Muscle of back (tissue), 11 donors: Measurements from ENCODE around the gene FCHSD1. TPM values are rescaled to one million over a fixed set of nuclear protein-coding genes. Genes with fewer than 3 reads are reported as not detected.
"Not testable (repeated sequence)": the region's sequence is repeated elsewhere in the genome, so short reads cannot be mapped to it uniquely, and the experiment has no call there.

ENCODE experiments used
- DNase-seq, 3 donors: peaks; one replicate each; pipeline versions ENCODE4 v3.0.0 to v3.0.0-alpha.2; 2013
- polyA plus RNA-seq, 10 donors: library from polyadenylated mRNA; unstranded; fragments of 120-200 nt; gene quantifications; one replicate each; pipeline ENCODE4 v1.2.1, GENCODE V29; 2013; ENCODE audit not compliant: insufficient read length in 10 of 10

The FCHSD1 gene
- polyA plus RNA-seq, 10 donors, result 3.6 to 11.5 (median 8.0) TPM

DNA sequence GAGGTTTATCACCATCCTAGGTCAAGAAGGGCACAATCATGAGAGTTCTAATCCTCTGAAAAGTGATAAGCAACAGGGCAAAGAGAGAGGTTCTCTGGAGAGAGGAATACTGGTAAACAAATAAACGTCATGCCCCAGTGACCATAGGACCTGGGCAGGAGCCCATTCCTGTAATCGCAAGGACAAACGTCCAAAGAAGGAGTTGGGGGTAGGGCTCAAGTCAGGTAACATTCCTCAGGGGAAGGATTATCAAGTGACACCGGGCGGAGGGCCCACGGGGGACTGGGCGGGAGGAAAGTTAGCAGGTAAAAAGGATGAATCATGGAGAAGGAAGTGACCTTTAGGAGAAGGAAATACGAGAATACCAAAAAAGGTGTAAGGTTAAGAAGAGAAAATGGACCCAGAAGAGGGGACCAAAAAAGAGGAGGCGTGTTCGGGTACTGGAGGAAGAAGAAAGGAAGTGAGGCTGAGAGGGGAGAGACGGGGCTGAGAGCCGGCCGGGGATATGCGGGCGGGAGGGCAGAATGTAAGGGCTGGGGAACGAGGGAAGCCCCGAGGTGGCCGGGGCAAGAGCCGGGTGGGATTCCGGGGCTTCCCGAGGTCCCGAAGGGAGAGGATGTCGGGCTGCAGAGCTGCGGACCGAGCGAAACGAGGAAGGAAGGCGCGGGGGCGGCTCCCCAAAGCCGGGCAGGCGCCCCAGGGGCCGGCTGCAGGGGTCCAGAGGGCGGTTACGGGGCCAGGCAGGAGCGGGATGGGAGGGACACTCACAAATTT is 33.0 kb downstream of the FCHSD1 start:
- DNase-seq, result peak in 2 of 3 donors; percentile 46 to 71

DNA sequence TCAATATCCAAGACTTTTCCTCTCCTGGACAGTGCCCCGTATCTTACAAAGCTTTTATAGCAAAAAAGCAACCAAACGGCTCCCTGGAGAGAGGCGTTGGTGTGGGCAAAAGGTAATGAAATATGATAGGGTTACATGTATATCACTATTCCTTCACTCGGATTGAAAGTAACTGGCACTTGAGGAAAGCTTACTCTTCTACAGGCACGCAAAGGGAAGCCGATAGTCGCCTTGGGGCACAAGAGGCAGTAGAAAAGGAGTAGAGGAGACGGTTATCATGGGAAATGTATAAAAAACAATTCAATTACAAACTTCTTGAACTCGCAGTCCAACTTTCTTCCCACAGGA is 33.6 kb downstream of the FCHSD1 start:
- DNase-seq, result peak in 1 of 3 donors; percentile 32

DNA sequence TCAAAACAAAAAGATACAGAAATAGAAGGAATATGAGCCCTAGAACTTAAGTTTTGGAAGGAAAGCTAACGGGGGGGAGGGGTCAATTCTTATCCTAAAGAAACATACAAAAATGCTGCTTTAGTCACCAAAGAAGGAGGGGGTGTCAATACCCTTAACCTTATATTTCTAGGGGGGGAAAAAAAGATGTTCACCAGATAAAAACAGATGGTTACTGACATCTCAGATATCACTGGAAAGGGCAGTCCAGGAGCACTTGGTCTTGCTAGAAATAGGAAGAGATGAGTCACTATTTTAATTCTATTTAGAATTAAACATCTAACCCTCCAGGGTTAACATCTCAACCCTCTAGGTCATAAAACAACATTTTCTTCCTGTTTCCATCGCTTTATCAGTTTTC is 34.1 kb downstream of the FCHSD1 start:
- DNase-seq, result no peak

DNA sequence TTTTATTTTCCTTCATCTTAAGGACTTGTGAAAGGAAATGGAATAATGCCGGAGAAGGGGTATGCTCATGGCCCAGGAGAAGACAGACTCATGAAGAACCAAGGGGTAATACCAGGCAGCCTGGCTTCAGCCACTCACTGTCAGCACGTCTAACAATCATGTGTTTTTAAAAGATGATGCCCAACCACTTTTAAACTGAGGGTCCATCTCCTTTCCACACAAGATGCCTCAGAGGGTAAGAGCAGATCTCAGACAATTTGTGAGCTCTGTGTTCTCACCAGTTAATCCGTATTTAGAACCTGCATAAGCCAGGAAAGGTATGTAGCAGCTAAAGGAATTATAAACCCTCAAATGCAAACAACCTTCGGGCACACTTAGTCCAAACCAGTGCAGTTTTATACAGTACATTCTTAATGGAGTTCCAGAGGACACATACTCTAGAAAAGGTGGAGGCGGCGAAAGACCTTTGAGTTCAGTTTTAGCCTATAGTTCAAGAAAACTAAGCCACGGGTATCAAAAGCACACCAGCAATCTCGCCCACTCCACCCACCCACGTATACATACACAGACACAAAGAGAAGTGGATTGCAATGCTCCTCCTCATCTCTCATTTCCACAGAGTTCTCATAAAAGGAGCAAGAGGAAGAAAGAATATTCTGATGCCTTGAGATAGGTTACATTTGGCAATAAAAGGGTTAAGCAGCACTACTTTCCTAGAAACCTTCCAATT is 35.1 kb downstream of the FCHSD1 start:
- no peak for DNase-seq

DNA sequence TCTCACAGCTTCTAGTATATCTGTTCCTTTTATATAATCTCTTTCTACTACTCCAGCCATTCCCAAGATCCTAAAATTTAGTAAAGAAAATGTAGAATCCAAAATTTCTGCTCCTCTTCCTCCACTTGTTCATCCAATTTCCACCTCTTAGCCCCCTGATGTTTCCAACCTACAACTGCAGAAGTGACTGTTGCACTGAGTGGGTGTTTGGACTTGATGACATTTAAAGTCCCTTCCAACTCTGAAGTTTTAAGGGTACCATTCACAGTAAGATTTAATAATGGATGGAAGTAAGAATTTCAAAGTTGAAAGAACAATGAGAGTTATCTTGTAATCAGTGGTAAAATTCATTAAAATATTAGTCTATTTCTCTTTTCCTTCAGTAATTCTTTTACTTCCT is 37.9 kb downstream of the FCHSD1 start:
- DNase-seq, result no peak

DNA sequence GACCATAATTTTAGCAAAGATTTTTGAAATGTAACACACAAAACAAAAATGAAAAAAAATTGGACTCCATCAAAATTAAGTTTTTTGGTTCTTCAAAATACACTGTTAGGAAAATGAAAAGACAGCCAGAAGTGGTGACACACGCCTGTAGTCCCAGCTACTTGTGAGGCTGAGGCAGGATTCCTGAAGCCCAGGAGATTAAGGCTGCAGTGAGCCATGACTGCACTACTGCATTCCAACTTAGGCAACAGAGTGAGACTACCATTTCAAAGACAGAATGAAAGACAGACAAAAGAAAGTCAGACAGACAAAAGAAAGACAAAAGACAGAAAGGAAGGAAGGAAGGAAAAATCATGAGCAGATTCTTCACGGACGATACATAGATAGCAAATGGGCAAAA is 39.9 kb downstream of the FCHSD1 start:
- DNase-seq, result no peak

DNA sequence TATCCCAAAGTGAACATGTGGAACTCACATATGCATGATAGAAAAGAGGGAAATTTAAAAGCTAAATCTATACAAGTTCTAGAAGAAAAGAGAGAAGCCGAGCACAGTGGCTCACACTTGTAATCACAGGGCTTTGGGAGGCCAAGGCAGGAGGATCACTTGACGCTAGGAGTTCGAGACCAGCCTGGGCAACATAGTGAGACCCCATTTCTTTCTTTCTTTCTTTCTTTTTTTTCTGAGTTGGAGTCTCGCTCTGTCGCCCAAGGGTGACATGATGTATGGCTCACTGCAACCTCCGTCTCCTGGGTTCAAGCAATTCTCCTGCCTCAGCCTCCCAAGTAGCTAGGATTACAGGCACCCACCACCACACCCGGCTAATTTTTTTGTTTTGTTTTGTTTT is 41.3 kb downstream of the FCHSD1 start:
- DNase-seq, result not testable (repeated sequence)

DNA sequence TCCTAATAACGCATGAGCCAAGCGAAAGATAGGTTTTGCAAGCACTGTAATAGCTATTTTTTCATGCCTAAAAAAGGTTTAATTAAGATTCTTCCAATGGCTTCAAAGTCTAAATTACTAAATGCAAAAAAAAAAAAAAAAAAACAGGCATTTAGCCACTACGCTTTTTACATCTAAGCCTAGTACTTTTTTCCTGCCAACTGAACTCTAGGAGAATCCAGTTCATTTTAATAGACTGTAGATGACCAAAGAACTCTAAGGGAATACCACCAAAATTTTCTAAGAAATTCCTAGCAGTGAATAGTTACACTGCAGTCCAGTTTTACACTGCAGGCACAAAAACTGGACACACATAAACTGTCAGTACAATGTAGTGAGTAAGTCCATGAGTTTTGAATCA is 42.2 kb downstream of the FCHSD1 start:
- no peak for DNase-seq

DNA sequence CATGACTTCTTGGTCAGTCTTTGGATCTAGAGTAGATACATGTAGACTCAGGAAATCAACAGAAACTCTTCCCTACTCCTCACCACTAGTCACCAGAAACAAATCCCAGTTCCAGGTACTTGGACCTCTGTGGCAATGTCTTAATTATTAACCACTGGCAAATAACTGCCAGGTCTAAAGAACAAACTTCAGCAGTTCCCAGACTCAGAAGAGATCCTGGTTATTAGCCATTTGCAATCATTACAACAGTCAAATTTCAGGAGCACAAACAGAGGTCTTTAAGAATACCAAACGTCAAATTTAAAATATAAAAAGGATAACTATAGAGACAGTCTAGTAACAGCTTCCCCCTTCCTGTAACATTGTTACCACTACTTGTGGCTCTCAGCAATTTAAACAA is 42.7 kb downstream of the FCHSD1 start:
- DNase-seq, result no peak

DNA sequence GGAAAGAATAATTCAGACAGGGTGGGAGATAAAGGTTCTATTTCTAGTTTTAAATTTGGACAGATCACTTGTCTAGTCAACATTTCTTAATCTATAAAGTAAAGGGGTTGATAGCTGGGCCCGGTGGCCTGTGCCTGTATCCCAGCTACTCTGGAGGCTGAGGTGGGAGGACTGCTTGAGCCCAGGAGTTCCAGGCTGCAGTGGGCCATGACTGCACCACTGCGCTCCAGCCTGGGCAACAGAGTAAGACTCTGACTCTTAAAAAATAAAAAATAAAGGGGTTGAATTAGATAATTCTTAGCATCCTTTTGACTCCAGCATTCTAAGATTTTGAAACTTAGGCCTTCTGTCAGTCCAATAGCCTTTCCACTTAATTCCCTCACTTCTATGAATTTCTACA is 43.2 kb downstream of the FCHSD1 start:
- no peak for DNase-seq

DNA sequence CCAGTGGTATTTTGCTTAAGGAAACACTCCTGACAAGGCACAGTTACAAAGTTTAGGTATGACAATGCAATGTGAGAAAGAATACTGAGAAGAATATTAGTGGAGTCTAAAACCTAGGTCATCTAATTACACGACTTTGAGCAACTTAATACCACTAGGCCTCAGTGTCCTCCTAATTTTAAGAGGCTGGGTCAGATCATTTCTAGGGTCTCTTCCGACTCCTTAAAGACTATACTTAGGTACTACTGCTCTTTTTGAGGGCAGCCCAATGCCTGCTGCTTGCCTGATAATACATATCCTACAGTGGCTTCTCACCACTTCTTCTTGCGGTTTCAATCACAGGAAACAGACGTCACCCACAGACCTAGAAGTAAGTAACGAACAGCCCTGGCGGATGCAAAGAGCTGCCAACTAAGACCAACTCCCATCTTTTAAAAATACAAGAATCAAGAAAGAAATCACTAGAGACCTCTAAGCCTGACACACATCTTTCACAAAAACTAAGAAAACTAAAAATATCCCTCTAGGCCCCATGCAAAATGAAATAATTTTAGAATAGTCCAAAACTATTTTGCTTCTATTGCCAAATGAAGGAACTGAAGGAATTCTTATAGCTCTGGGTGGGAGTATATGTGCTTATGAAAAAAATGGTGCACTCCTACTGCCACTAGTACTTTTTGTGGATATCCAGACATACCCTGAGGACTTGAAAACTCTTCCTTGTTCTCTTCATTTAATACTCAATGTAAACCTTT is 45.5 kb downstream of the FCHSD1 start:
- DNase-seq, result peak in 2 of 3 donors; percentile 50 to 63

DNA sequence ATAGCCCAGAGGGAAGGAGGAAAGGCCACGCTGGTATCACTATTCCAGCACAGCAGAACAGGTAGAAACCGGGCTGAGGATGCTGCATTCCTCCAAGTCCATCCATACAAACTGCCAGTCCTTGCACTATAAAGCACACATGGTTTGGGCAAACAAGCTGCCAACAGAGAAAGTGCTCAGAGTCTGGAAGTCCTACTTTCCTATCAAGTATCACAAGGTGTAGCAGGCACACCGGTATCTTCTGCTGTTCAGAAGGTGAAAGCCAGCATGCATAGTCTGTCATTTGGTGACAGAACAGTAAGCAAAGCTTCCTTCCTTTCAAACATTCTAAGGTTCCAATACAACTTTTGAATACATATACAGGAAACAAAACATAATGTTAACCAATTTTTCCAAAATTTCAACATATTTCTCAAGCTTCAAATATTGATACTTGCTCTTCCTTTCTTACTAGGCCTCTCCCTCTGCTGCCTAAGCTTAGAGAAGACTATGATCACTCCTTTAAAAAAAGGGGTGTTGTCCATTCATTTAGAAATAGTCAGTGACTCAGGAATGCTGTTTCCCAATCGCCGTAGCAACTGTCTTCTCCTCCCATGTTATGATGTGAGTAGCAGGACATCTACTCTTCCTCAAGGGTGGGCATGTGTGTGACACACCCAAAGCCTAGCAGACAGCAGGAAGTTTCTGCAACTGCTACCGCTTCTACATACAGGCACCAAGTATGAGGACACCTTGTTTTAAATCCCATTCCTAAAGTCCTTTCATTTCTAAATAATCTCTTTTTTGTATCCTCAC is 47.1 kb downstream of the FCHSD1 start:
- DNase-seq, result peak; percentile 52 to 84 (median 73)

DNA sequence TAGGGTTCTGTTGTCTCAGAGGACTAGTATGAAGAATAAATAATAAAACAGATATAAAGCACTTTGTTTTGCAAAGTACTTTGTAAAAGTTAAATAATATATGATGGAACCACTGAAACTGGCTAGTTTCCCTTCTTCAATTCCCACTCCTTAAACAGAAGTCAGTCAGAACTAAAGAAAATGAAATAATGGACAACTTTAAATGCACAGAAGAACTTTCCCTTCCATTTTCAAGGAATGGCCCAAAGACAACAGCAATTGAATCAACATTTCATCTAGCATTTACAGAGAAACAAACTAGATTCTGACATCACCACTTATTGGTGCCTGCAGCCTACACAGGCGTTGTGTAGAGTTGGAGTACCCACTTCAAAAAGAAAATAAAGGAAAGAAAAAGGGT is 48.6 kb downstream of the FCHSD1 start:
- no peak for DNase-seq

DNA sequence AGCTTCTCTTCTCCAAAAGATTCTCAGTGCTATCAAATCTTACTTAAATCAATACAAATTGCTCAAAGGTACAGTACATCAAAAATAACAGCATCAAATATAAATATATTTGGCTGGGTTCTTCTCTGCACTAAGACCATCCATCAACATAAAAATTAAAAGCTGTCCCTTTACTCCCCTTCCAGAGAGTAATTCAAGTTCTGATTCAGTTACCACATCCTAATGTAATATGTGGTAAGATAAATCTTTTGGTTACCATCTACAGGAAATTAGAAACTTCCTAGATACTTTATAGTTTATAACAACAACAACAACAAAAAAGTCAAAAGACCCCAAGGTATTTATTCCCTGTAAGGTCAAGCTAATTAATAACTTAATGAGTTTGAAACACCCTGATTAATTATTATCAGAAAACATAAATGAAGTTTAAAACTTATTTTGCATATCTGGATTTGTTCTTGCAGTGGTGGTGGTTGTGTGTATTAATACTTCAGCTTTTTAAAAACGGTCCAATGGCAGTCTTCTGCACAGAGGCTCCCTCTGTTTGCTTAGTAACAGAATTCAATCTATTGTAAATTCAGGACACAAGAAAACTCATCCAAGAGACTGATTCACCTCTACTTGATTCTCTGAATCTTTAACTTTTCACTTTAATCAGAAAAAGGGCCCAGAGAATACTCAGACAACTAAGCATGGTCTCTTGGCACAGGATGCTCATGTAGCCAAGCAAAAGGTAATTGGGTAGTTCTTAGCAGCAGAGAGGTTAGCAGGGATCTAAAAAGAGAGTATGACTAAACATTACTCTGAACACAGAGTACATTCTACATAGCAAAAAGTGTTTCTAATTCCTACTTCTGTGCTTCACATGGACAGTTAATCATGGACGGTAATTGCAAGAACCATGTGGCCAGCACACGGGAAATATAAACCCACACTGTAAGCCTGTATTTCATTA is 52.5 kb downstream of the FCHSD1 start:
- DNase-seq, result peak in 1 of 3 donors; percentile 11

DNA sequence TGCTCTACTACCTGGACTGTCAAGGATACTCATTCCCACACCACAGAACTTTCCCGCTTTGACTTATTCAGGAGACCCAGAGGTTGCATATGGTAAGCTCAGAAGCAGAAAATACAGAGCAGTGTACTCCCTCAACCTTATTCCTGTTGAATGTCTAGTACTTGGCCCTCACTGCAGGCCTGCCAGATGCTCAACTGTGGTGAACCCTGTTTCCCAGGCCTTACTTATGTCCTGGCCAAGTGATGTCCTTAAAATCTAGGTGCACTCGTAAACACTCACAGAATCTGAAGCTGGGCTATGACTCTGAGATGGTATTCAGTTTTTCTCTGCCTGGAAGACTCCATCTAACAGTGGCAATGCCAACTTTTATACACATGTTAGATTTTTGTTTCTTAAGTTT is 53.4 kb downstream of the FCHSD1 start:
- DNase-seq, result no peak

DNA sequence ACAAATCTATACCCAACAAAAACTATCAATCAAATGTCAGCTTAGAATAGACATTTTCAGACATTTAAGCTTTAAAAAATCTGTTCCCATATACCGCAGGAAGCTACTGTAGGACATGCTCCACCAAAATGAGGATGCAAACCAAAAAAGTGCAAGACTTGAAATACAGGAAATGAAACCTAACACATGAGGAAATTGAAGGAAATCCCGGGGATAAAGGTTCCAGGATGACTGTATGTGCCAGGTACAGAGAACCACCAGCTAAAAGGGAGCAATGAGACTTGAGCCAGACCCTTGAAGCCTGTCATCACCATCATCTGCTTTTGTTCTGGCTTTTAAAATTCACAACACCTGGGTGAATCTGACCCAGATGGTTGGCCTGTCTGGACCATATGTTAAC is 53.8 kb downstream of the FCHSD1 start:
- DNase-seq, result no peak

DNA sequence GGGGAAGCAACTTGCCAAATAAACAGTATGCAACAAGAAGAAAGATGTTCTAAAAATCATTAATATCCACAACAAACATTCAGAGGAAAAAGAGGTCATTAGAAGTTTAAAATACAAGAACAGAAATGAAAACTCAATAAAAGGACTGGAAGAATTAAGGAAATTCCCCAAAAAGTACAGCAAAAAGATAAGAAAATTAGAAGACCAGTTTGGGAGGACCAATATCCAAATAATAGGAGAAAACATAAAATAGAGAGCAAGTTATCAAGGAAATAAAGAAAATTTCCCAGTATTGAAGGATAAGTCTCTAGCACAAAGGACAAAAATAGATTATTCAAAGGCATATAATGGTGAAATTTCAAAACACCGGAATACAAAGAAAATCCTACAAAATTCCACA is 54.4 kb downstream of the FCHSD1 start:
- no peak for DNase-seq

DNA sequence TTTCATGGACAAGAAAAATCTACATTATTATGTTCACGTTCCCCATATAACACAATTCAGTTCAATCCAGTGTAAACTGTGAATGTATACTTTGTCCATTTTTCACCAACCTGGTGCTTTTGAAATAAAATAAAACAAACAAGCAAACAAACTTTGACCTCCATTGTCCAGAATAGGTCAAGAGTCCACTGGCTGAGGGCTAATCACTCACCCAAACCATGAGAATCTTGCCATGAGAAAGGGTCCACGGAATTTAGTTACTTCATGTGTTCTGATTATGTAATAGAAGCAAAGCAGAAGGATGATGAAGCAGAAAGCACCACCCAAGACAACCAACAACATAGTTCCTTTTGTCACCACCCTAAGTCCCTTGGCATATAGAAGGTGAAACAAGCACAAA is 61.1 kb downstream of the FCHSD1 start:
- no peak for DNase-seq
